Activated CD8-positive, alpha-beta T cell treated with anti-CD3 and anti-CD28 coated beads for 36 hours (primary cell): ENCODE data around the gene TMEM145. TPM values are rescaled to one million over a fixed set of nuclear protein-coding genes. Genes with fewer than 3 reads are reported as not detected.
"Not testable (repeated sequence)": the region's sequence is repeated elsewhere in the genome, so short reads cannot be mapped to it uniquely, and the experiment has no call there.

Source experiments
- ATAC-seq: fragments of 200-7000 bp; cut with Tn5 transposase; one replicate; pipeline ENCODE4 v1.10.0; 2021; ENCODE audit warnings: mild to moderate bottlenecking, moderate library complexity
- CTCF ChIA-PET: fragments of 350-600 bp; sonication (Branson Sonifier 250); formaldehyde crosslinking; loops from one replicate; lab custom pipeline; 2021; ENCODE audit warnings: antibody characterized with exemption; lab: Charles Lee
- POLR2A ChIA-PET: fragments of 350-600 bp; sonication (Branson Sonifier 250); formaldehyde crosslinking; loops from one replicate; lab custom pipeline; 2021; ENCODE audit warnings: antibody characterized with exemption; lab: Charles Lee
- DNase-seq: peaks from one replicate; pipeline ENCODE4 v3.0.0-alpha.2; 2020
- H3K27ac Mint-ChIP-seq: one replicate; pipeline ENCODE4 v1.8.0; 2021; ENCODE audit warnings: mild to moderate bottlenecking, mixed read lengths
- H3K27me3 Mint-ChIP-seq: one replicate; pipeline ENCODE4 v1.8.0; 2021; ENCODE audit warnings: mixed read lengths
- H3K36me3 Mint-ChIP-seq: one replicate; pipeline ENCODE4 v1.8.0; 2021; ENCODE audit warnings: low read depth, mixed read lengths
- H3K4me1 Mint-ChIP-seq: one replicate; pipeline ENCODE4 v1.8.0; 2021; ENCODE audit warnings: low read depth, mixed read lengths
- H3K4me3 Mint-ChIP-seq: one replicate; pipeline ENCODE4 v1.8.0; 2021; ENCODE audit warnings: mild to moderate bottlenecking, moderate library complexity, mixed read lengths
- H3K9me3 Mint-ChIP-seq: one replicate; pipeline ENCODE4 v1.8.0; 2021; ENCODE audit warnings: mixed read lengths
- intact Hi-C: fragments of 100-400 bp; cut with micrococcal nuclease; formaldehyde crosslinking; loops from one replicate; pipeline ENCODE4 v1.10.0; 2022
- total RNA-seq, 2 experiments: library from RNA; stranded (reverse); gene quantifications; one replicate each; pipeline ENCODE4 v1.2.3, GENCODE V29; 2021
- TF ChIP-seq, protein P1 (sequence below): fragments of 200-600 bp; IDR thresholded peaks from one replicate; pipeline ENCODE4 v1.8.0; 2022; ENCODE audit warnings: antibody characterized with exemption, mild to moderate bottlenecking

TMEM145 gene
- total RNA-seq, 2 experiments from 2014 or later, result 3.0 to 3.2 TPM

- ATAC-seq, result no peak
- ChIA-PET CTCF (no interaction called here), POLR2A (no interaction called here)
These were observed 15.0 kb downstream of the TMEM145 start for GRCh38 chr19:42328106-42328505.

DNA sequence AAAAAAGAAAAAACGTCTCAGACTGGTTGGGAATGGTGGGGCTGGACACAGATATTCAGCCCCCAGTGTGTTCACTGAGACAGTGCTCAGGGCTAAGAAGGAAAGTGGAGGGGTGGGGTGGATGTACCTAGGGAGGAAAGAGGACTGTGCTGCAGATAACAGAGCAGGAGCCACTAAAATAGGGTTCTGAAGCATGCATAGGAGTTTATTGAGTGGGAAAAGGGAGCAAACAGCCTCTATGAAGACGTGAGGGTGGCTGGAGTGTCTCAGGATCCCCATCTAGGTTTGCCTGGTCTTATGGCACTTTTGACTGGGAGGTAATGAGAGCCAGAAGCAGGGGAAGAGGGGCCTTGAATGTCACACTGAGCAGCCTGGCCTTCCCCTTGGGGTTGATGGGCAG, 15.7 kb downstream of the TMEM145 start:
- H3K9me3 Mint-ChIP-seq, result no peaks in the 10 kb centered on the region
- no peak overlapping the region for H3K4me3 Mint-ChIP-seq
- peaks cover 21% of the 10 kb centered on the region for H3K4me1 Mint-ChIP-seq
- ChIA-PET CTCF (no interaction called here), POLR2A (no interaction called here)
- ATAC-seq (no peak), DNase-seq (no peak)
- H3K27me3 Mint-ChIP-seq, result peaks cover 5% of the 10 kb centered on the region
- intact Hi-C loops, result no loop called here
- TF ChIP-seq, protein P1, sequence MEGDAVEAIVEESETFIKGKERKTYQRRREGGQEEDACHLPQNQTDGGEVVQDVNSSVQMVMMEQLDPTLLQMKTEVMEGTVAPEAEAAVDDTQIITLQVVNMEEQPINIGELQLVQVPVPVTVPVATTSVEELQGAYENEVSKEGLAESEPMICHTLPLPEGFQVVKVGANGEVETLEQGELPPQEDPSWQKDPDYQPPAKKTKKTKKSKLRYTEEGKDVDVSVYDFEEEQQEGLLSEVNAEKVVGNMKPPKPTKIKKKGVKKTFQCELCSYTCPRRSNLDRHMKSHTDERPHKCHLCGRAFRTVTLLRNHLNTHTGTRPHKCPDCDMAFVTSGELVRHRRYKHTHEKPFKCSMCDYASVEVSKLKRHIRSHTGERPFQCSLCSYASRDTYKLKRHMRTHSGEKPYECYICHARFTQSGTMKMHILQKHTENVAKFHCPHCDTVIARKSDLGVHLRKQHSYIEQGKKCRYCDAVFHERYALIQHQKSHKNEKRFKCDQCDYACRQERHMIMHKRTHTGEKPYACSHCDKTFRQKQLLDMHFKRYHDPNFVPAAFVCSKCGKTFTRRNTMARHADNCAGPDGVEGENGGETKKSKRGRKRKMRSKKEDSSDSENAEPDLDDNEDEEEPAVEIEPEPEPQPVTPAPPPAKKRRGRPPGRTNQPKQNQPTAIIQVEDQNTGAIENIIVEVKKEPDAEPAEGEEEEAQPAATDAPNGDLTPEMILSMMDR, result no peak
- no peak overlapping the region for H3K27ac Mint-ChIP-seq
- H3K36me3 Mint-ChIP-seq, result no peaks in the 10 kb centered on the region

More at GRCh38 chr19:42328106-42328505, 15.0 kb downstream of the TMEM145 start:
- no peaks in the 10 kb centered on the region for H3K9me3 Mint-ChIP-seq
- TF ChIP-seq, protein P1, result no peak
- H3K27me3 Mint-ChIP-seq, result peaks cover 10% of the 10 kb centered on the region
- H3K4me1 Mint-ChIP-seq, result peaks cover 23% of the 10 kb centered on the region
- H3K4me3 Mint-ChIP-seq, result no peak overlapping the region
- no peak overlapping the region for H3K27ac Mint-ChIP-seq
- no peak for DNase-seq
- intact Hi-C loops, result no loop called here
- no peaks in the 10 kb centered on the region for H3K36me3 Mint-ChIP-seq

DNA sequence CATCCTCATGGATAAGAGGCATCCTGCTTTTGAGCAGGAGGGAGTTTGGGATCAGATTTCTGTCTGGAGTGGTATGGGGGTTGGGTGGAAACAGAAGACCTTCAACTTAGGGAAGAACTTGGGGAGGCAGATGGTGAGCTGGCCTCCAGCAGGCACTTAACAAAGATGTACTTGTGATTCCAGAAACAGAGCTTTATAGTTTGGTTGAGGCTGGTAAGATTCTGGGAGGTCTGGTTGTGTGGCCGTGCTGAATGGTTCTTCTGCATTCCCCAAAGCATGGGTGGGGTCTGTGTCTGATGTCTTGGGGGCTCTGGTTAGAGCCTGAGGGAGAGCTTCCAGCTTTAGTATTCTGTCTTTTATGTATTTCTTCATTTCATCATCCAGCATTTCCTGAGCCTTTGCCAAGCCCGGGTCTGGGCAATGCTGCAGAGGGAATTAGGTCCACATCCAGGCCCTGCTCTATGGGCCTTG, 17.2 kb downstream of the TMEM145 start:
- ChIA-PET POLR2A (no interaction called here), CTCF (interaction anchor here (1.0 to 1.1 kb wide), 3 partner anchors 8 to 108 kb away, joined by 3 read pairs; no protein-coding TSS in a partner anchor)
- intact Hi-C loops, result no loop called here
- no peak overlapping the region for H3K27ac Mint-ChIP-seq
- H3K4me1 Mint-ChIP-seq, result peaks cover 16% of the 10 kb centered on the region
- ATAC-seq (no peak), DNase-seq (no peak)
- no peaks in the 10 kb centered on the region for H3K9me3 Mint-ChIP-seq
- H3K36me3 Mint-ChIP-seq, result no peaks in the 10 kb centered on the region
- no peaks in the 10 kb centered on the region for H3K27me3 Mint-ChIP-seq
- TF ChIP-seq, protein P1, result no peak
- H3K4me3 Mint-ChIP-seq, result no peak overlapping the region

DNA sequence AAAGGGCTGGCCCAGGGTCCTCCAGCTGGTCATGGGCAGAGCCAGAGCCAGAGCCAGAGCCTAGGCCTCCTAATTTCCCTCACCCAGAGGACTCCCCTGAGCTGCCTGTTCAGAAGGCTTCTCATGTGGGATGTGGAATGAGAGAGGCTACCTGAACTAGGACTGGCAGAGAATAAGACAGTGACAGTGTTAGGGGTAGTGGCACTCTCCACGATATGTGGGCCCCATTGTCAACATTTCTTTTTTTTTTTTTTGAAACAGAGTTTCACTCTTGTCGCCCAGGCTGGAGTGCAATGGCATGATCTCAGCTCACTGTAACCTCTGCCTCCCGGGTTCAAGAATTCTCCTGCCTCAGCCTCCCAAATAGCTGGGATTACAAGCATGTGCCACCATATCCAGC, 18.2 kb downstream of the TMEM145 start:
- H3K4me1 Mint-ChIP-seq, result peaks cover 13% of the 10 kb centered on the region
- ChIA-PET CTCF (interaction anchor here (1.0 kb wide), 1 partner anchor 10 kb away, joined by 3 read pairs; no protein-coding TSS in a partner anchor), POLR2A (interaction anchor here (0.7 to 1.3 kb wide), 2 partner anchors 49 to 76 kb away, joined by 3 read pairs; no protein-coding TSS in a partner anchor)
- H3K4me3 Mint-ChIP-seq, DNase-seq, H3K27ac Mint-ChIP-seq, H3K27me3 Mint-ChIP-seq, H3K36me3 Mint-ChIP-seq, intact Hi-C loops, H3K9me3 Mint-ChIP-seq, ATAC-seq: not testable (repeated sequence)

DNA sequence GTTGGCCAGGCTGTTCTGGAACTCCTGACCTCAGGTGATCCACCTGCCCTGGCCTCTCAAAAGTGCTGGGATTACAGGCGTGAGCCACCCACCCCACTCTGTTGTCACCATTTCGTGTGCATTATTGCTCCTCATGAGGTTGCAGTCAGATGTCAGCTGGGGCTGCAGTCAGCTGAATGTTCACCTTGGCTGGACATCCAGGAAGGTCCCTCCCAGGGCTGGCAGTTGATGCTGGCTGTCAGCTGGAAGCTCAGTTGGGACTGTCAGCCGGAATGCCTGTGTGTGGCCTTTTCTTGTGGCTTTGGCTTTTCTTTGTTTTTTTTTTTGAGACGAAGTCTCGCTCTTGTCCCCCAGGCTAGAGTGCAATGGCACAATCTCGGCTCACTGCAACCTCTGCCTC, 18.9 kb downstream of the TMEM145 start:
- POLR2A ChIA-PET, result interaction anchor here (1.3 kb wide), 2 partner anchors 49 to 64 kb away, joined by 3 read pairs; no protein-coding TSS in a partner anchor
- DNase-seq, result no peak
- ATAC-seq, result no peak
- no peak overlapping the region for H3K27ac Mint-ChIP-seq
- CTCF ChIA-PET, result interaction anchor here (0.6 to 1.0 kb wide), 2 partner anchors 63 to 102 kb away, joined by 3 to 4 read pairs; no protein-coding TSS in a partner anchor
- H3K4me3 Mint-ChIP-seq, result no peak overlapping the region
- H3K36me3 Mint-ChIP-seq, result no peaks in the 10 kb centered on the region
- H3K9me3 Mint-ChIP-seq, result no peaks in the 10 kb centered on the region
- TF ChIP-seq, protein P1, result no peak
- H3K27me3 Mint-ChIP-seq, result no peaks in the 10 kb centered on the region
- peaks cover 7% of the 10 kb centered on the region for H3K4me1 Mint-ChIP-seq
- intact Hi-C loops, result no loop called here
